ENCODE results near the gene PADI2.

Gene PADI2

DNA sequence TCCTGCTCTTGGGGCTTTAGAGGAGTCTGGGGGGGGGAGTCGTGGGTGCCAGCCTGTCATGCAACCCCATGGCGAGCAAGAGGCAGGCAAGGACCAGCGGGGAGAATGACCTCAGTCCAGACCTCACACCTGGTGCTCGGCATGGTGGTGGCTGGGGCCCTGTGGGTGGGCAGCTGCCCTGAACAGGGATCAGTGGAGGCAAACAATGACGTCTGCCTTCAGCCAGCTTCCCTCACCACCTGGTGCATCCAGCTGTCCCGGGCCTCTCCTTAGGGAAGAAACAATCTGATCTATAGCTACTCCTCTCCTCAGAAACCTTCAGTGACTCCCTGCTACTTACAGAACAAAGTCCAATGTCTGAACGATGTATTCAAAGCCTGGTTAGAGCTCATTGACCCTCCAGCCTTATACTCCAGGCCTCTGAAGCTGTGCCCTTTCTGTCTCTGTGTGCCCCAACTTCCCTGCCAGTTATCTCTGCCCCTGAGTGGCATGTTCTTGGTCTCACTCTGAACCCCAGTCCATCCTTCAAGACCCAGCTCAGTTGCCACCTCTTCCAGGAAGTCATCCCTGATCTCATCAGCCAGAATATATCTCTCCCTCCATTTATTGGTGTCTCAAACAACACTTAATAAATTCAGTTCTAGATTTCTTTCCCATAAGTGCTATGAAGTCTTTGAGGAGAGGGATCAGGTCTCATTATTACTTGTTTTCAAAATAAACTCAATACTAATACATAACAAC is 6.6 kb downstream of the PADI2 start:
- TF ChIP-seq EZH2 (IDR thresholded peaks at IDR 0.05; ENCODE audit: borderline replicate concordance, low read length) (no peak), CTCF (IDR thresholded peaks at IDR 0.05; ENCODE audit: low read length) (no peak)
- H3K27ac ChIP-seq (ENCODE audit: low read depth, low read length, poor library complexity, severe bottlenecking): no peak overlapping the region
- no peaks in the 10 kb centered on the region for H3K36me3 ChIP-seq (ENCODE audit: insufficient read depth, low read length)
- no peaks in the 10 kb centered on the region for H4K20me1 ChIP-seq (ENCODE audit: insufficient read depth, low read length)
- H3K4me2 ChIP-seq (ENCODE audit: low read length): no peak overlapping the region
- H2AFZ ChIP-seq (ENCODE audit: low read length): no peak overlapping the region
- H3K4me1 ChIP-seq (ENCODE audit: insufficient read depth, low read length, severe bottlenecking): no peaks in the 10 kb centered on the region
- no peaks in the 10 kb centered on the region for H3K9me3 ChIP-seq (ENCODE audit: low read length)
- H3K9me2 ChIP-seq (ENCODE audit: low read depth, low read length): no peaks in the 10 kb centered on the region
- H3K4me3 ChIP-seq (ENCODE audit: low read depth, low read length, poor library complexity, severe bottlenecking): no peak overlapping the region
- H3K79me2 ChIP-seq (ENCODE audit: insufficient read depth, low read length): no peaks in the 10 kb centered on the region
- no peaks in the 10 kb centered on the region for H3F3A ChIP-seq (ENCODE audit: insufficient read depth, low read length)
- H3K27me3 ChIP-seq (ENCODE audit: insufficient read depth, low read length): 0 out of 2 replicates have a peak, but pooled peaks cover 9% of the 10 kb centered on the region
- H3K9ac ChIP-seq (ENCODE audit: low read length): no peak overlapping the region

GRCh38 chr1:17112076-17112475 is 7.2 kb downstream of the PADI2 start:
- no peak overlapping the region for H3K4me3 ChIP-seq (ENCODE audit: low read depth, low read length, poor library complexity, severe bottlenecking)
- no peaks in the 10 kb centered on the region for H3K36me3 ChIP-seq (ENCODE audit: insufficient read depth, low read length)
- no peaks in the 10 kb centered on the region for H3K79me2 ChIP-seq (ENCODE audit: insufficient read depth, low read length)
- no peak overlapping the region for H3K4me2 ChIP-seq (ENCODE audit: low read length)
- TF ChIP-seq CTCF (IDR thresholded peaks at IDR 0.05; ENCODE audit: low read length) (no peak), EZH2 (IDR thresholded peaks at IDR 0.05; ENCODE audit: borderline replicate concordance, low read length) (no peak)
- H2AFZ ChIP-seq (ENCODE audit: low read length): no peak overlapping the region
- H3K27ac ChIP-seq (ENCODE audit: low read depth, low read length, poor library complexity, severe bottlenecking): no peak overlapping the region
- H3K9me3 ChIP-seq (ENCODE audit: low read length): no peaks in the 10 kb centered on the region
- H4K20me1 ChIP-seq (ENCODE audit: insufficient read depth, low read length): no peaks in the 10 kb centered on the region
- H3K9me2 ChIP-seq (ENCODE audit: low read depth, low read length): no peaks in the 10 kb centered on the region
- H3F3A ChIP-seq (ENCODE audit: insufficient read depth, low read length): no peaks in the 10 kb centered on the region
- H3K9ac ChIP-seq (ENCODE audit: low read length): no peak overlapping the region
- H3K4me1 ChIP-seq (ENCODE audit: insufficient read depth, low read length, severe bottlenecking): no peaks in the 10 kb centered on the region
- H3K27me3 ChIP-seq (ENCODE audit: insufficient read depth, low read length): 0 out of 2 replicates have a peak, but pooled peaks cover 9% of the 10 kb centered on the region

- no peak overlapping the region for H2AFZ ChIP-seq (ENCODE audit: low read length)
- H3K9ac ChIP-seq (ENCODE audit: low read length): no peak overlapping the region
- H4K20me1 ChIP-seq (ENCODE audit: insufficient read depth, low read length): no peaks in the 10 kb centered on the region
- no peak for TF ChIP-seq EZH2 (IDR thresholded peaks at IDR 0.05; ENCODE audit: borderline replicate concordance, low read length)
- TF ChIP-seq CTCF (IDR thresholded peaks at IDR 0.05; ENCODE audit: low read length): no peak
- H3K27ac ChIP-seq (ENCODE audit: low read depth, low read length, poor library complexity, severe bottlenecking): no peak overlapping the region
- H3K9me2 ChIP-seq (ENCODE audit: low read depth, low read length): no peaks in the 10 kb centered on the region
- H3K4me1 ChIP-seq (ENCODE audit: insufficient read depth, low read length, severe bottlenecking): no peaks in the 10 kb centered on the region
- H3K36me3 ChIP-seq (ENCODE audit: insufficient read depth, low read length): no peaks in the 10 kb centered on the region
- no peaks in the 10 kb centered on the region for H3F3A ChIP-seq (ENCODE audit: insufficient read depth, low read length)
- H3K4me2 ChIP-seq (ENCODE audit: low read length): no peak overlapping the region
- H3K9me3 ChIP-seq (ENCODE audit: low read length): no peaks in the 10 kb centered on the region
- no peaks in the 10 kb centered on the region for H3K79me2 ChIP-seq (ENCODE audit: insufficient read depth, low read length)
- H3K4me3 ChIP-seq (ENCODE audit: low read depth, low read length, poor library complexity, severe bottlenecking): no peak overlapping the region
- H3K27me3 ChIP-seq (ENCODE audit: insufficient read depth, low read length): 0 out of 2 replicates have a peak, but pooled peaks cover 5% of the 10 kb centered on the region
These were observed 8.7 kb downstream of the PADI2 start for GRCh38 chr1:17110555-17110926.
